Measurements from ENCODE around the gene LARP4B. TPM values are rescaled to one million over a fixed set of nuclear protein-coding genes. Genes with fewer than 3 reads are reported as not detected.
A peak's percentile ranks its signal among the peaks of the same experiment; 100 is the strongest.

Gene LARP4B
- total and polyA plus RNA-seq, 7 experiments from 2014 or later = 31.9 to 114 (median 93.5) TPM

DNA sequence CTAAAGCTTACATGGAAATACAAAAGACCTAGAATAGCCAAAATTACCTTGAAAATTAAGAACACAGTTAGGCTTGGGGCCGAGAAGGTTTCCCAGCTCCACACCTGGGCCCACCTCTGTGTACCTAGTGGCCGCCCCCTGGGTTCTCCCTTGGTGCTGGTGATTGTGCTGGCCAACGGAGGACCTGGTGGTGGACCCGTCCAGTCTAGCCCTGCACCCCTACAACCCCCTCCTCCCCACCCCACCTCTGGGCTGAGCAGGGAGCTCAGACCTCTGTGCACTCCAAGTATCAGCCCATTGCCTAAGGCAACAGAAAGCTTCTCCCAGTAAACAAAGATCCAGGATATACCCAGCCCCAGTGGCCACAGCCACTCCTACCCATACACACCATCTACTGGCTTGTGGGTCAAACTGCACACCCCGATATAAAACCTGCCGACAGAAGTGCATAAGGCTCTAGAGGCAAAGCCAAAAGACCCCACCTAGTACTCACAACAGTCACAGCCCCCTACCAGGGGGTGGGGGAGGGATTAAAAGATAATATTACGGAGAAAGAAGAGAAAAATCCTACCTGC, 137.0 kb downstream of the LARP4B start:
- Mint-ChIP-seq H3K27ac (no peak overlapping the region), H3K4me1 (no peaks in the 10 kb centered on the region), H3K9me3 (peaks cover 8 to 54% (median 23%) of the 10 kb centered on the region in 11 donors), H3K36me3 (peaks cover 12 to 40% (median 16%) of the 10 kb centered on the region in 5 donors), H3K27me3 (no peaks in the 10 kb centered on the region), H3K4me3 (no peak overlapping the region)
- no peak for DNase-seq
- intact Hi-C loops (cut with micrococcal nuclease) = no loop called here
- Histone ChIP-seq H3K36me3 (ENCODE audit: control insufficient read depth in 2 of 3, insufficient read depth in 3 of 3, low read length in 3 of 3) (no peaks in the 10 kb centered on the region), H3K9me3 (ENCODE audit: control insufficient read depth in 2 of 3, low read length in 3 of 3) (peaks cover 0 to 16% (median 0%) of the 10 kb centered on the region in 3 experiments), H3K4me1 (ENCODE audit: control insufficient read depth in 2 of 2, insufficient read depth in 2 of 2, low read length in 2 of 2) (no peaks in the 10 kb centered on the region), H3K27ac (ENCODE audit: low read depth, low read length) (no peak overlapping the region), H3K27me3 (ENCODE audit: control insufficient read depth in 2 of 2, insufficient read depth in 2 of 2, low read length in 2 of 2) (no peaks in the 10 kb centered on the region), H3K4me3 (ENCODE audit: low read length) (no peak overlapping the region)
- POLR2A ChIA-PET = no interaction called here
- ATAC-seq = no peak
- CTCF ChIA-PET = no interaction called here

DNA sequence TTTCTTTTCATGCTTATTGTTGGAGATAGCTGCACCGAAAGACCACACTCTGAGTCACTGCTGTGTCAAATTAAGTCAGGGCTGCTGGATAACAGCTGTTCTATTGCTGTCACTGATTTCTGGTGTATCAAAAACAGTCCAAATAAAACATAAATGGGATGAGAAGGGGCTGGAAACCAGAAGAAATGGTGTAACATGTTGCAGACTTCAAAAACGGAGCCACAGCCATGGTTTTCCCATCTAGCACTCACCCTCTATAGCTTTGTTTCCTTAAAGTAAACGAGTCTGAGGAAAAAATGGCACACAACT, 138.8 kb downstream of the LARP4B start:
- Mint-ChIP-seq H3K27ac (no peak overlapping the region), H3K4me1 (no peaks in the 10 kb centered on the region), H3K27me3 (no peaks in the 10 kb centered on the region), H3K36me3 (peaks cover 10 to 28% (median 12%) of the 10 kb centered on the region in 5 donors), H3K4me3 (no peak overlapping the region), H3K9me3 (peaks cover 8 to 37% (median 13%) of the 10 kb centered on the region in 11 donors)
- CTCF ChIA-PET = no interaction called here
- Histone ChIP-seq H3K36me3 (ENCODE audit: control insufficient read depth in 2 of 3, insufficient read depth in 3 of 3, low read length in 3 of 3) (no peaks in the 10 kb centered on the region), H3K4me3 (ENCODE audit: low read length) (no peak overlapping the region), H3K4me1 (ENCODE audit: control insufficient read depth in 2 of 2, insufficient read depth in 2 of 2, low read length in 2 of 2) (no peaks in the 10 kb centered on the region), H3K27ac (ENCODE audit: low read depth, low read length) (no peak overlapping the region), H3K9me3 (ENCODE audit: control insufficient read depth in 2 of 3, low read length in 3 of 3) (peaks cover 0 to 16% (median 0%) of the 10 kb centered on the region in 3 experiments), H3K27me3 (ENCODE audit: control insufficient read depth in 2 of 2, insufficient read depth in 2 of 2, low read length in 2 of 2) (no peaks in the 10 kb centered on the region)
- ATAC-seq (no peak), DNase-seq (no peak)
- POLR2A ChIA-PET = no interaction called here
- intact Hi-C loops (cut with micrococcal nuclease) = no loop called here

- H3K36me3 ChIP-seq (ENCODE audit: control insufficient read depth in 2 of 3, insufficient read depth in 3 of 3, low read length in 3 of 3) = no peaks in the 10 kb centered on the region
- Mint-ChIP-seq H3K27ac (no peak overlapping the region), H3K36me3 (peaks cover 7 to 24% (median 12%) of the 10 kb centered on the region in 5 donors), H3K27me3 (peaks cover 0 to 1% (median 0%) of the 10 kb centered on the region in 5 donors), H3K4me3 (no peak overlapping the region), H3K9me3 (peaks cover 7 to 32% (median 13%) of the 10 kb centered on the region in 11 donors), H3K4me1 (no peaks in the 10 kb centered on the region)
- H3K27ac ChIP-seq (ENCODE audit: low read depth, low read length) = no peak overlapping the region
- DNase-seq (no peak), ATAC-seq (no peak)
- H3K27me3 ChIP-seq (ENCODE audit: control insufficient read depth in 2 of 2, insufficient read depth in 2 of 2, low read length in 2 of 2) = no peaks in the 10 kb centered on the region
- ChIA-PET CTCF (no interaction called here), POLR2A (no interaction called here)
- peaks cover 0 to 11% (median 0%) of the 10 kb centered on the region in 3 experiments for H3K9me3 ChIP-seq (ENCODE audit: control insufficient read depth in 2 of 3, low read length in 3 of 3)
- H3K4me3 ChIP-seq (ENCODE audit: low read length) = no peak overlapping the region
- intact Hi-C loops (cut with micrococcal nuclease) = no loop called here
- H3K4me1 ChIP-seq (ENCODE audit: control insufficient read depth in 2 of 2, insufficient read depth in 2 of 2, low read length in 2 of 2) = no peaks in the 10 kb centered on the region
Observed at GRCh38 chr10:792083-792791, 139.3 kb downstream of the LARP4B start.

DNA sequence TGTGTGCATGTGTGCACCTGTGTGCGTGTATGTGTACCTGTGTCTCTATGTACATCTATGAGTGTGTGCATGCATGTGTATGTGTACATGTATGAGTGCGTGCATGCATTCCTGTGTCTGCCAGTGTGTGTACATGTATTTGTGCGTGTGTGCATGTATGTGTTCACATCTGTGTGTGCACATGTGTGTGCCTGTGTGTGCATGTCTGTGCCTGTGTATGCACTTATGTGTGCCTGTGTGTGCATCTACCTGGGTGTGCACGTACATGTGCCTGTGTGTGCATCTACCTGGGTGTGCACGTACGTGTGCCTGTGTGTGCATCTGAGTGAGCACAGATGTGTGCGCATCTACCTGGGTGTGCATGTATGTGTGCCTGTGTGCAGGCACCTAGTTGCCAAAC, 139.9 kb downstream of the LARP4B start:
- CTCF ChIA-PET = no interaction called here
- POLR2A ChIA-PET = no interaction called here
- no peak overlapping the region for H3K4me3 ChIP-seq (ENCODE audit: low read length)
- ATAC-seq (no peak), DNase-seq (no peak)
- Mint-ChIP-seq H3K27me3 (peaks cover 0 to 4% (median 0%) of the 10 kb centered on the region in 5 donors), H3K27ac (no peak overlapping the region), H3K9me3 (peaks cover 5 to 26% (median 11%) of the 10 kb centered on the region in 11 donors), H3K4me1 (no peaks in the 10 kb centered on the region), H3K4me3 (peak overlapping the region in 1 of 10 donors; percentile 34), H3K36me3 (peaks cover 6 to 22% (median 12%) of the 10 kb centered on the region in 5 donors)
- H3K27me3 ChIP-seq (ENCODE audit: control insufficient read depth in 2 of 2, insufficient read depth in 2 of 2, low read length in 2 of 2) = no peaks in the 10 kb centered on the region
- H3K9me3 ChIP-seq (ENCODE audit: control insufficient read depth in 2 of 3, low read length in 3 of 3) = peaks cover 0 to 5% (median 0%) of the 10 kb centered on the region in 3 experiments
- H3K27ac ChIP-seq (ENCODE audit: low read depth, low read length) = no peak overlapping the region
- no peaks in the 10 kb centered on the region for H3K4me1 ChIP-seq (ENCODE audit: control insufficient read depth in 2 of 2, insufficient read depth in 2 of 2, low read length in 2 of 2)
- H3K36me3 ChIP-seq (ENCODE audit: control insufficient read depth in 2 of 3, insufficient read depth in 3 of 3, low read length in 3 of 3) = no peaks in the 10 kb centered on the region
- intact Hi-C loops (cut with micrococcal nuclease) = no loop called here

DNA sequence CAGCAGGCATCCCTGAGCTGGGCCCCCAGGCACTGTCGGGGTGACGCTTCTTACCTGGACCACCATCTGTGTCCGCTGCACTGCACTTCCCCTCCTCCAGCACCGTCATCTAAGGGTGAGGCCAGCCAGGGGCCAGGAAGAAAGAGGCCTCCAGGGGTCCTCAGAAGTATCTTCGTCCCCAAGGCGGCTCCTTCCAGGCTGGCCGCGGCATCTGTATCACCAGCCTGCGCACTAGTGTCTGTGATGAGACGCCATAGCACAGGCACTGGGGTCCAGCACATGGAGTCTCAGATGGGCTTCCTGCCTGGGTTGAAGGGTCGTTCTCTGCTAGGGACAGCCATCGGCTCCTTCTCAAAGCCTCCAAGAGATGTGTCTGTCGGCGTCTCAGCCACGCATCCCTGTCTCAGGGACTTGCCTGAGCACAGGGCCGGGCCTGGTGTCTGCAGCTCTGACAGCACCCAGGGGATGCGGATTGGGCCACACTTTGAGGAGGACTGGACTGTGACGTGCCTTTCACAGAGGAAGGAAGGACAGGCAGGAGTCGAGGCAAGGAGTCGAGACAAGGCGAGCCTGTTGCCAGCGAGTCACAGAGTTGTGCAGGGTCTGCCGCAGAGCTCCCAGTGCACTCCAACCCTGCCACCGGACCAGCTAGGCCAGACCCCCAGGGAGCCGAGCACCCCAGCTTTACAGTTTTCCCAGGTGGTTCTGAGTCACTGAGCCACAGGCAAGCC, 140.5 kb downstream of the LARP4B start:
- CTCF ChIA-PET = no interaction called here

DNA sequence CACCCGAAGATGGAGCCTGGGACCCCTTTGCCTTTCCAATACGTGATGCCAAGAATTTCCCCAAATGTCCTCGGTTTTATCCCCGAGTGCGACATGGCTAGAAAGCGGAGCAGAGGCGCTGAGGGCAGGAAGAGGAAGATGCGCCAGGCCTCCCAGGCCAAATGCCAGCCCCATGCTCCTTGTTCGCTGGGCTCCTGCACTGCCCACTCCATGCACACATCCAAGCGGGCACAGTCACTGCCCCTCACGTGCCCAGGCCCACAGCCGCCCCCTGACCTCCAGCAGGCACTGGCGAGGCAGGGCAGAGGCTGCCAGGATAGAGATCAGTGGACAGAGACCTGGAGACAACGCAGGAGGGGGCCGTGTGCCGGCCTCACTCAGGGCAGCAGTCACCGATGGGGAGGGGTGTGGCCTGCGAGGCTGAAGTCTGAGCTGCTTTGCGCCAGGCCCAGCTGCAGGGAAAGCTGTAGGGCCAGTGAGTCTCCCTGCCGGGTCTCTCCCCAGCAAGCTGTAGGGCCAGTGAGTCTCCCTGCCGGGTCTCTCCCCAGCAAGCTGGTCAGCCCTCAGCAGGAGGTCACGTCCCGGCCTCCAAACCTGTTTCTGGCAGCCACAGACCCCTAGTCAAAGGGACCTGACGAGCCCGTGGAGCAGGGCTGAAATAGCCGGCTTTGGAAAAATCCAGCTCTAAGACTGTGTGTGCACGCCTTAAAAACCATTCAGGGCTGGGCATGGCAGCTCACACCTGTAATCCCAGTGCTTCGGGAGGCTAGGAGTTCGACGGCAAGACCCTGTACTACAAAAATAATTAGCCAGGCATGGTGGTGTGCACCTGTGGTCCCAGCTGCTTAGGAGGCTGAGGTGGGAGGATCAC, 141.4 kb downstream of the LARP4B start:
- no peaks in the 10 kb centered on the region for H3K4me1 Mint-ChIP-seq
- H3K27me3 Mint-ChIP-seq = peaks cover 0 to 8% (median 4%) of the 10 kb centered on the region in 5 donors
- no peak overlapping the region for H3K27ac ChIP-seq (ENCODE audit: low read depth, low read length)
- intact Hi-C loops (cut with micrococcal nuclease) = no loop called here
- ChIA-PET POLR2A (no interaction called here), CTCF (no interaction called here)
- no peak overlapping the region for H3K4me3 ChIP-seq (ENCODE audit: low read length)
- ATAC-seq = no peak
- no peaks in the 10 kb centered on the region for H3K27me3 ChIP-seq (ENCODE audit: control insufficient read depth in 2 of 2, insufficient read depth in 2 of 2, low read length in 2 of 2)
- H3K9me3 Mint-ChIP-seq = peaks cover 0 to 10% (median 4%) of the 10 kb centered on the region in 11 donors
- DNase-seq = no peak
- H3K36me3 Mint-ChIP-seq = peaks cover 0 to 7% (median under 1%) of the 10 kb centered on the region in 5 donors
- H3K9me3 ChIP-seq (ENCODE audit: control insufficient read depth in 2 of 3, low read length in 3 of 3) = peaks cover 0 to 3% (median 0%) of the 10 kb centered on the region in 3 experiments
- no peak overlapping the region for H3K27ac Mint-ChIP-seq
- peak overlapping the region in 3 of 10 donors; percentile 66 to 75 (median 74) for H3K4me3 Mint-ChIP-seq
- H3K4me1 ChIP-seq (ENCODE audit: control insufficient read depth in 2 of 2, insufficient read depth in 2 of 2, low read length in 2 of 2) = no peaks in the 10 kb centered on the region
- H3K36me3 ChIP-seq (ENCODE audit: control insufficient read depth in 2 of 3, insufficient read depth in 3 of 3, low read length in 3 of 3) = no peaks in the 10 kb centered on the region

More for the DNA sequence above, 140.5 kb downstream of the LARP4B start:
- H3K4me3 Mint-ChIP-seq = no peak overlapping the region
- Histone ChIP-seq H3K27ac (ENCODE audit: low read depth, low read length) (no peak overlapping the region), H3K4me1 (ENCODE audit: control insufficient read depth in 2 of 2, insufficient read depth in 2 of 2, low read length in 2 of 2) (no peaks in the 10 kb centered on the region), H3K36me3 (ENCODE audit: control insufficient read depth in 2 of 3, insufficient read depth in 3 of 3, low read length in 3 of 3) (no peaks in the 10 kb centered on the region), H3K9me3 (ENCODE audit: control insufficient read depth in 2 of 3, low read length in 3 of 3) (peaks cover 0 to 3% (median 0%) of the 10 kb centered on the region in 3 experiments), H3K4me3 (ENCODE audit: low read length) (no peak overlapping the region), H3K27me3 (ENCODE audit: control insufficient read depth in 2 of 2, insufficient read depth in 2 of 2, low read length in 2 of 2) (no peaks in the 10 kb centered on the region)
- DNase-seq (no peak), ATAC-seq (no peak)
- POLR2A ChIA-PET = no interaction called here
- intact Hi-C loops (cut with micrococcal nuclease) = no loop called here
- no peak overlapping the region for H3K27ac Mint-ChIP-seq
- H3K9me3 Mint-ChIP-seq = peaks cover 0 to 20% (median 5%) of the 10 kb centered on the region in 11 donors
- peaks cover 0 to 15% (median 5%) of the 10 kb centered on the region in 5 donors for H3K36me3 Mint-ChIP-seq
- no peaks in the 10 kb centered on the region for H3K4me1 Mint-ChIP-seq
- peaks cover 0 to 4% (median 3%) of the 10 kb centered on the region in 5 donors for H3K27me3 Mint-ChIP-seq
